LNCAP (cell line): ENCODE measurements around the gene KRT84.

Source experiments
- TF ChIP-seq, protein P1 (sequence below): fragments of 450-650 bp; IDR thresholded peaks from 2 replicates; pipeline ENCODE4 v1.5.1; 2017; ENCODE audit warnings: mild to moderate bottlenecking

KRT84 gene, protein sequence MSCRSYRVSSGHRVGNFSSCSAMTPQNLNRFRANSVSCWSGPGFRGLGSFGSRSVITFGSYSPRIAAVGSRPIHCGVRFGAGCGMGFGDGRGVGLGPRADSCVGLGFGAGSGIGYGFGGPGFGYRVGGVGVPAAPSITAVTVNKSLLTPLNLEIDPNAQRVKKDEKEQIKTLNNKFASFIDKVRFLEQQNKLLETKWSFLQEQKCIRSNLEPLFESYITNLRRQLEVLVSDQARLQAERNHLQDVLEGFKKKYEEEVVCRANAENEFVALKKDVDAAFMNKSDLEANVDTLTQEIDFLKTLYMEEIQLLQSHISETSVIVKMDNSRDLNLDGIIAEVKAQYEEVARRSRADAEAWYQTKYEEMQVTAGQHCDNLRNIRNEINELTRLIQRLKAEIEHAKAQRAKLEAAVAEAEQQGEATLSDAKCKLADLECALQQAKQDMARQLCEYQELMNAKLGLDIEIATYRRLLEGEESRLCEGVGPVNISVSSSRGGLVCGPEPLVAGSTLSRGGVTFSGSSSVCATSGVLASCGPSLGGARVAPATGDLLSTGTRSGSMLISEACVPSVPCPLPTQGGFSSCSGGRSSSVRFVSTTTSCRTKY

DNA sequence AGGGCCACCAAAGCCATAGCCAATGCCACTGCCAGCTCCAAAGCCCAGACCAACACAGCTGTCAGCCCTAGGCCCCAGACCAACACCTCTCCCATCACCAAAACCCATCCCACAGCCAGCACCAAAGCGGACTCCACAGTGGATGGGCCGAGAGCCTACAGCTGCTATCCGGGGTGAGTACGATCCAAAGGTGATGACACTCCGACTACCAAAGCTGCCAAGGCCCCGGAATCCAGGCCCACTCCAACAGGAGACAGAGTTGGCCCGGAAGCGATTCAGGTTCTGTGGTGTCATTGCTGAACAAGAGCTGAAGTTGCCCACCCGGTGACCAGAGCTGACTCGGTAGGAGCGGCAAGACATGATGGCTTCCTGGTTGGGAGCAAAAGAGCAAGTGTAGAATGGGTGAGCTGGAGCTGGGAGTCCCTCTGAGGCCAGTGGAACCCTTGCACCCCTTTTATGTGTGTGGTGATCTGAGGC, at the start of gene KRT84:
Gene KRT84, minus strand, starts transcription at position 427 of the 477 bp plus-strand sequence. Its CDS starts 67 bp downstream, at position 360.
- TF ChIP-seq, protein P1, sequence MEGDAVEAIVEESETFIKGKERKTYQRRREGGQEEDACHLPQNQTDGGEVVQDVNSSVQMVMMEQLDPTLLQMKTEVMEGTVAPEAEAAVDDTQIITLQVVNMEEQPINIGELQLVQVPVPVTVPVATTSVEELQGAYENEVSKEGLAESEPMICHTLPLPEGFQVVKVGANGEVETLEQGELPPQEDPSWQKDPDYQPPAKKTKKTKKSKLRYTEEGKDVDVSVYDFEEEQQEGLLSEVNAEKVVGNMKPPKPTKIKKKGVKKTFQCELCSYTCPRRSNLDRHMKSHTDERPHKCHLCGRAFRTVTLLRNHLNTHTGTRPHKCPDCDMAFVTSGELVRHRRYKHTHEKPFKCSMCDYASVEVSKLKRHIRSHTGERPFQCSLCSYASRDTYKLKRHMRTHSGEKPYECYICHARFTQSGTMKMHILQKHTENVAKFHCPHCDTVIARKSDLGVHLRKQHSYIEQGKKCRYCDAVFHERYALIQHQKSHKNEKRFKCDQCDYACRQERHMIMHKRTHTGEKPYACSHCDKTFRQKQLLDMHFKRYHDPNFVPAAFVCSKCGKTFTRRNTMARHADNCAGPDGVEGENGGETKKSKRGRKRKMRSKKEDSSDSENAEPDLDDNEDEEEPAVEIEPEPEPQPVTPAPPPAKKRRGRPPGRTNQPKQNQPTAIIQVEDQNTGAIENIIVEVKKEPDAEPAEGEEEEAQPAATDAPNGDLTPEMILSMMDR: no peak

- TF ChIP-seq, protein P1: no peak
Measured at GRCh38 chr12:52434760-52435530, 49.5 kb upstream of the KRT84 start.

DNA sequence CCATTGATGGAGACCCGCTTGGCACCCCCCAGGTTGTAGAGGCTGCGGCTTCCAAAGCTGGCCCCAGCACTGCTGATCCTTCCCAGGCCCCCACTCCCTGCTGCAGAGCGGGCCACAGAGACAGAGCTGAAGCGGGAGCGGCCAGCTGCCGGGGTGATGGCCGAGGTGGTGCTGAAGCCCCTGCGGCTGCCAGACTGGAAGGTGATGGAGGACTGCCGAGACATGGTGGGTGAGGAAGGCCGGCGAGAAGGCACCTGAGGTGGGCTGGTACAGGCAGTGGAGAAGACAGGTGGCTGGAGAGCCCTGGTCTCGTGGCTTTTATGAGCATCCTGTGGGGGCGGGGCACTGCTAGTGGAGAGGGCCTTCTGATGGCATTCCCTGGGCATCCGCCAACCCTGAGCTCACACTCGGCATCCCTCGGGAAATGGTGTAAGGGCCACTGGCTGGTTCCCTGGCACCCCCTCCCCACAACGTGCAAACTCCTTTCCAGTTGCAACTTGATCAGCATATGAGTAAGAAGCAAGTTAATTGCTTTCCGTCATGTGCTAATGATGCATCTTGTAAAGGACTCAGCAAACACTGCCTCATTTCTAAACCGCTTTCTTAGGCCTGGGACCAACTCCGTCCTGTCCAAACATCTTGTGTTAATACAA, 48.8 kb upstream of the KRT84 start, which contains the start of gene KRT75:
Gene KRT75, minus strand, starts transcription at position 291 of the 653 bp plus-strand sequence. Its CDS starts 67 bp downstream, at position 224.
- TF ChIP-seq, protein P1: no peak

- TF ChIP-seq, protein P1: no peak
Measured at GRCh38 chr12:52433501-52434080, 48.1 kb upstream of the KRT84 start.

GRCh38 chr12:52432559-52433207, 47.2 kb upstream of the KRT84 start:
- TF ChIP-seq, protein P1: no peak

- TF ChIP-seq, protein P1: peak; percentile 39; the same call in 1 of the 2 replicates
Measured at GRCh38 chr12:52428121-52428520, 42.7 kb upstream of the KRT84 start.
